Stimulated activated CD8-positive, alpha-beta memory T cell treated with anti-CD3 and anti-CD28 coated beads, Interleukin-4, amount 100 ng/mL, for 24 hours (primary cell): ENCODE measurements around the gene RFESD.
"Not testable (repeated sequence)": the region's sequence is repeated elsewhere in the genome, so short reads cannot be mapped to it uniquely, and the experiment has no call there.

Experiments used
- DNase-seq: peaks from one replicate; pipeline ENCODE4 v3.0.0-alpha.2; 2020; ENCODE audit warnings: low read depth

RFESD gene

GRCh38 chr5:95664204-95664786 lies 17.7 kb downstream of the RFESD start:
- DNase-seq, result no peak

DNA sequence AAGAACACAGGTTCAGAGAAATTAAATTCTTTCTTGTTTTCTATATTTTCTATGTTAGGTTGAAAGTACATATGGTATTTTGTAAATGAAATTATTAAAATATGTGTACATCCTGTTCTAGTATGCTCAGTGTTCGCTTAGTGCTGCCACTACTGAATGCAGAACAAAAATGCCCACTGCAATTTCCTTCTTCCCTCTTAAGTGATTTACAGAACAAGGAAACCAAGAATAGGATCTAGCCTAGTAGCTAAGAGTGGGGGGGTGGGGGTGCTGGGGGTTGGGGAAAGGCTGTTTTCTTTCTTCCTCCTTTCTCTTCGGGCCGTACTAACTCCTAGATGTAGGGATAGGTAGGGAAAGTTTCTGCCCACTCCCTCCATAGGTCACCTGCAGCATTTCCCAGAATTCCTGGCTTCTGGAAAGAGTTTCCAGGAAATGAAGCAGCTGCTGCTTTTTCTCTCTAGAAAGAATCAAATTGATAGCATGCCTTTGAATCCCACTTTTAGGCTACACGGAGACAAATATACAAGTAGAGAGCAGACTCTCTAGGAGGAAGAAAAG lies 20.6 kb downstream of the RFESD start:
- no peak for DNase-seq

DNA sequence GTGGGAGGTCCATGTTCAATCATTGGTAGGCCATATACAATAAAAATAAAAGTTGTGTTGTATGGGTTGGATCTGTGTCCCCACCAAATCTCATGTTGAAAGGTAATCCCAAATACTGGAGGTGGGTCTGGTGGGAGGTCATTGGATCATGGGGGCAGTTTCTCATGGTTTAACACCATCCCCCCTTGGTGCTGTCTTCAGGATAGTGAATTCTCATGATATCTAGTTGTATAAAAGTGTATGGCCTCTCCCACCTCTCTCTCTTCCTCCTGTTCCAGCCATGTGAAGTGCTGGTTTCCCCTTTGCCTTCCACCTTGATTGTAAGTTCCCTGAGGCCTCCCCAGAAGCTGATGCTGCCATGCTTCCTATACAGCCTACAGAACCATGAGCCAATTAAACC lies 21.1 kb downstream of the RFESD start:
- no peak for DNase-seq

- DNase-seq, result no peak
These were observed 21.6 kb downstream of the RFESD start for GRCh38 chr5:95668216-95668615.

DNA sequence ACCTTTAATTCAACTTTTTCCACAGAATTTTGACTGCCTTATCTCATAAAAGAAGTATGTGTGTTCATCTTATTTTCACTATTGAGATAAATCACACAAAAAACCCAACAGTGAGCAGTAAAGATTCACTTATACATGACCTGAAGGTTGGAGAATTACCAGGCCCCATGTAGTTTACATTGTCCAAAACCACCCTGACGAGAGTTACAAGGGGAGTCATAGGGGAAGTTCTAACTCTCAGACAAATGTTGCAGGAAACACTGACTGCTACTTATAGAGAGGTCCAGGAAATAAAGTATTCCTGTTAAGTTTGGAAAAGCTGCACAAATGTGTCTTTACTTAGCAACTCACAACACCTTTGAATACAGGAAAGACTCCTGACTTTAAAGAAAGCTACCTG lies 22.2 kb downstream of the RFESD start:
- DNase-seq, result no peak

DNA sequence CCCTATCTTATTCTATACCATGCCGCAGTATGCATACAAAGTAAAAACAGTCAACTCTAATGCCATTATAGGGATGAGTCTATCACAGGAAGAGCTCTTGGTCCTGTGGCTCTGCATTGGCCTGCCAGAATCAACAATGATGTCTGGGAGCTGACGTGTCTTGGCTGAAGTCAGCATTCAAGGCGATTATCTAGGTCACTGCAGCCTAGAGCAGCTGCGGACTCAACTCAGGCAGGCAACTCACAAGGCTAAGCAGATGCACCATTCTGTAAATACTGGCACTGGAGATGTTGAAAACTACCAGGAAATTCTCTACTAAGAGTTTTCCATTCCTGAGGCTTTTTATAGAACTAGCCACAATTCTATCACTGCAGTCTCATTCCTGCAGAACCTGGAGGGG lies 23.0 kb downstream of the RFESD start:
- no peak for DNase-seq

DNA sequence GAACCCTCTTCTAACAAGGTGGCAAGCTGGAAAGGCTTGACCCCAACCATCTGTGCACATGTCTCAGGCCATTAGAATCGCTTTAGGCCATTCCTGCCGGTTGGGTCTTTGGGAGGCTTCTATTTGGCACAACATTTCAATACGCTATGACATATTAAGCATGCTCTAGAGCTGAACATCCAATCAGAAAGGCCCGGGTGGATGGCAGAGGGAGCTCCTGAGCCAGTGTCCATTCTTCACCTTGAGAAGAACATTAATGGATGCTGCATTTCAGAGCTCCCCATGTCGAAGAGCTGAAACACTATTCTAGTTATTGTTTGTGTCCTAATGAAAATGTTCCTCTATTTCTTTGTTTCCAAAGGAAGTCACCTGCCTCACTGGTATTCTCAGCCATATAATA lies 23.4 kb downstream of the RFESD start:
- no peak for DNase-seq

GRCh38 chr5:95670568-95670967 lies 24.0 kb downstream of the RFESD start:
- no peak for DNase-seq

DNA sequence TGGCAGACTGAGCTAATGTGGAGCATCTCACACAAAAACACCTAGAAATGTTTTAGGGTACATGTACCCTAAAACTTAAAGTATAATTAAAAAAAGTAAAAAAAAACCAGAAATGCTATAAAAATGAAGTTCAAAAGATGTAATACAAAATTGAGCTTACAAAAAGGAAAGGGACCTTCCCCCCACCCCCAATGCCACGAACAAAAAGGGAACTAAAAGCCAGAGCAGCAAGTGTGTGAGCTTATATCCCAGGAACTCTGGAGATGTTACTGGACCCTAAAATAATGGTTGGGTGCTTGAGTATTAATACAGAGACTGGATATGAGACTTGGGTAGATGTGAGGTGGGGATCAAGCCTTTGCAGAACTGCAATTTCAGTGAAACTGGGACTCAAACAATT lies 25.2 kb downstream of the RFESD start:
- no peak for DNase-seq

DNA sequence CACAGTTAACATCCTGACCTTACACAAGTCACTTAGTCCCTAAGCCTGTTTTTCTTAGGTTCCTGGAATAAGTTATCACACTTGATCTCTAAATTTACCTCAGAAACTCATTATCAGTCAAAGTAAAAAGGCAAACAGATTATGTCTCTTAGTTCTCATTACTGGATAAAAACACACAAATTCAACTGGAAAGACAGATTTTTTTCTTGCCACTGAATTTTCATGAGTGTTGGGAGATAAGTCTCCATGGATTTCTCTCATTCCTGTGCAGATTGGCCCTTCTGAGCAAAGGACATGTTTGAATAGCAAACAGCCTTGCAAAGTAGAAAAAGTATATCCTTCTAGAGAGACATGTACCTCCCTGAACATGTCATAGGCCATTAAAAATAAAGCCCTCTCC lies 26.1 kb downstream of the RFESD start:
- no peak for DNase-seq

GRCh38 chr5:95673081-95673480 lies 26.5 kb downstream of the RFESD start:
- DNase-seq, result no peak

DNA sequence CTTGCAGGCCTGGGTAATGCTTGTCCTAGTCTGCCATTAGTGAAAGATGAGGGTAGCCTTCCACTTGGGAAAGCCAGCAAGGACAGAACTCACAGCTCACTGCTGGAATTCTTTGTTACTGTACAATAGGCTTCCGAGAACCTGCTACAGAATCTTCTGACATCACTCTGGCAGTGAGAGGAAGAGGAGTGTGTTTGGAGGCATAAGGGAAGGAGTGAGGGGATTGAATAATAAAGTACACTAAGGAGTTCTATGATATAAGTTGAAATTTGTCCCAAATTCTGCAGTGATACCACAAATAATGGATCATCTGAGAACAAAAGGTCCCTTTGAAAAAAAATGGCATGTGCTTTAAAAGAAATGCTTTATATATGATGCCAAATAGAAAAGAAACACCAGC lies 36.3 kb downstream of the RFESD start, which contains the start of gene SPATA9:
SPATA9 (minus strand) TSS at position 101 of the 400 bp plus-strand sequence. CDS start 137 bp downstream, outside the sequence.
- no peak for DNase-seq

DNA sequence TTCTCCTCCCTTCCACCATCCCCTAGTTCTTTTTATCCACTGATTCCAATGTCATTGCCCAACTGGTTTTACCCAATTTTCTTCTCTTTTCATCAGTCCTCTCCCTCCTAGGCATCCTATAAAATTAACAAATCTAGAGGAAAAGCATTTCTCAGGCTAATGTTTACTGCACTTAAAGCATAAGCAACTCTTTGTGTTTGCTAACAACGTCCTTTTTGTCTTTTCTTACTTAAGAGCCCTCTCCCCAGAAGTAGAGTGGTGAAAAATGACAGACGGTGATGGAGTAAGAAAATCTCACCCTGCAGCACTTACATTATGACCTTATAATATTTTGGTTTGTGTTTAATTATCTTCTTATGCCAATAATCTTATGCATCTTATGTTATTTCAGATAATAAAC lies 37.8 kb downstream of the RFESD start:
- DNase-seq, result no peak

DNA sequence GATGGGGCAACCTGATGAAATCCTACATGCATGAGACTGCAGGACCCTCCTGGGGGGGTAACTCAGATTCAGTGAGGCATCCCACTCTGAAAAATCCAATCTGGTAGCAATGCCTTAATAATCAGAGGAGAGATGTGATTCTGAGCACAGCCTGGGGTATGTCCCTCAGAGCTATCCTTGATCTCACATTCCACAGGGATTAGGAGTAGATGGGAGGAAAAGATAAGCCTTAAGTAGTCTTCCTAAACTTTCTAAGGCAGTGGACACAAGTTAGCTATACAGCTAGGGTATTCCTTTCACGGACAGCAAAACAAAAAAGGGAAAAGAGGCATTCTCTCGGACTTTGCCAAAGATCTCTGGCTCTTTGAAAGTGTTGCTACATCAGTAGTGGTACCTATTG lies 40.1 kb downstream of the RFESD start:
- DNase-seq, result no peak

- no peak for DNase-seq
These were observed 43.1 kb downstream of the RFESD start for GRCh38 chr5:95689680-95690079.

- DNase-seq, result no peak
These were observed 43.8 kb downstream of the RFESD start for GRCh38 chr5:95690333-95690732.

- no peak for DNase-seq
These were observed 51.5 kb downstream of the RFESD start for GRCh38 chr5:95697781-95698681.

- no peak for DNase-seq
These were observed 52.8 kb downstream of the RFESD start for GRCh38 chr5:95699337-95699736.

DNA sequence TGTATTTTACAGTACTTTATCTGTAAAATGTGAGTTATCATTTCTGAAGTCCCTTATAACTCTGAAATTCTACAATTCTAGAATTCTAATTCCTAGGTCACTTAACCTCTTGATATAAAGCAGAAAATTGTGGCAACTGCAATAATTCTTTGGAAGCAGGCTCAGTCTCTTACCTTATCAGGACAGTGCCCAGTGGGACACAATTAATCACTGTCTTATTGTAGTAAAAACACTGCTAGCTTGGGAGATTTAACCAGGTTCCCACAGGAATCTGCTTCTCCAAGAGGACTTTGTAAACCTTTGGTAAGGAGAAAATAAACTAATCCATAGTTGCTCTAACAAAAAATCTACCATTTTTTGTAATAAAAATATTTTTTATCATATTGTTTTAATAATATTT lies 54.5 kb downstream of the RFESD start:
- DNase-seq, result no peak

DNA sequence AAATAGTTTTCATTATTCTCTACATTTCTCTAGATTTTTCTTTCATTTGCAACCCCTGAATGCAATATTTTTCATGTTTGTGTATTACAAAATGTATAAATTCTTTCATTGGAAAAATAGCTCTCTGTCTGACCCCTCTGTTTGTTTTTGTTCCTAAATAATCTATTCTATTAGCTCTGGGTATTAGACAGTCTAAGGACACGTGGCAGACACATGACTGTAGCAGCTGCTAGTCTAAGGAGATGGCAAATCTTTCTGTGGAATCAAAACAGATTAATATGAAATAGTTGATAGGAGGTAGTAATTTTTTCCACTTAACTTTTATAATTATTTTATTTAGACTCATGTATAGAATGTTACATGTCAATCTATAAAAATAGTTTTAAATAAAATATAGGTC lies 57.6 kb downstream of the RFESD start:
- no peak for DNase-seq

DNA sequence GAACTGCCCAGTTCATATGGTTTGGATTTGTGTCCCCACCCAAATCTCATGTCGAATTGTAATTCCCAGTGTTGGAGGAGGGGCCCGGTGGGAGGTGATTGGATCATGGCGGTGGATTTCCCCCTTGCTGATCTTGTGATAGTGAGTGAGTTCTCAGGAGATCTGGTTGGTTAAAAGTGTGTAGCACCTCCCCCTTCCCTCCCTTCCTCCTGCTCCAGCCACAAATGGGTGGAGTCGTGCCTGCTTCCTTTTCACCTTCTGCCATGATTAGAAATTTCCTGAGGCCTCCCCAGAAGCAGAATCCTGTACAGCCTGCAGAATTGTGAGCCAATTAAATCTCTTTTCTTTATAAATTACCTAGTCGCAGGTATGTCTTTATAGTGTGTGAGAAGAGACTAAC lies 59.6 kb downstream of the RFESD start:
- DNase-seq, result not testable (repeated sequence)

GRCh38 chr5:95707055-95707454 lies 60.5 kb downstream of the RFESD start:
- no peak for DNase-seq
